Uterus (tissue), 2 donors: ENCODE results near the gene TNRC18.

ENCODE experiments used
- POLR2A ChIP-seq, 2 donors: fragments of 450-650 bp; IDR thresholded peaks; one replicate each; pipeline ENCODE4 v1.6.1; 2016; ENCODE audit warnings: antibody characterized with exemption in 2 of 2, mild to moderate bottlenecking in 1 of 2, moderate library complexity in 1 of 2
- TF ChIP-seq, protein P1 (sequence below), 4 experiments: fragments of 200-600 bp in 2 of 4; fragments of 450-650 bp in 2 of 4; sonication (generic) in 2 of 4; IDR thresholded peaks; one replicate each; pipeline ENCODE4 v1.5.1; 2016 to 2019; ENCODE audit warnings: antibody characterized with exemption in 4 of 4, mild to moderate bottlenecking in 2 of 4, moderate library complexity in 1 of 4

DNA sequence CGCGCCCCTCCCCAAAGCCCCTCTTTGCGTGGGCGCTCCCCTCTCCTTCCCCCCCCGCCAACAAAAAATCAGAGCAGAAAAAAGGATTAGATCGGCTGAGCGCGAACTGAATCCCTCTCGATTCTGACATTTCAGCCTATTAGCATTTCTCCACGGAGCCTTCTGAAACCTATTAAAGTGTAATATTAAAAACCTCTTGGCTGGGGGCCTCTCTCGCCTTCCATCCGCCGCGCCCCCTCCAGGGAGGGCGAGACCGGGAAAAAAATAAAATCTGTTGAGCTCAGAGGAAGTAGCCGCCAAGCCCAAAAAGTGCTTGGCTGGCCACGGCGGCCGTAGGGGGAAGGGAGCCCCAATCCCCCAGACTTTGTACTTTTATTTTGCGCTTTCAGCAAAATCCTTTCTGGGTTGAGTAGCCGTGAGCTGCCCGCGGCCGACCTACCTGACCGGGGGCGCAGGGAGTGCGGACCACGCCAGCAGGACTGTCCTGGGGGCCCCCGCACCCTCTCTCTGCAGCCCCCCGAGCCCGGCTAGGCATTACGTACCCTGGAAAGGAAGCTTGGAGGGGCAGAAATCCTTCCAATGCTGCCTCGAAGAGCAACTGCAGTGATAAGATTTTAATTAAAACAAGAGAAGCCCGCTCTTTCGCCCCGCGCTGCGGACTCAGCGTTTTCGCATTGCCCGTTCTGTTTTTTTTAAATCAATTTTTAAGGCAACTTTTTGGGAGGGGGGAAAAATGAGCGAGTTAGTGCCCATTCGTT lies 1.3 kb upstream of the TNRC18 start:
- TF ChIP-seq, protein P1, sequence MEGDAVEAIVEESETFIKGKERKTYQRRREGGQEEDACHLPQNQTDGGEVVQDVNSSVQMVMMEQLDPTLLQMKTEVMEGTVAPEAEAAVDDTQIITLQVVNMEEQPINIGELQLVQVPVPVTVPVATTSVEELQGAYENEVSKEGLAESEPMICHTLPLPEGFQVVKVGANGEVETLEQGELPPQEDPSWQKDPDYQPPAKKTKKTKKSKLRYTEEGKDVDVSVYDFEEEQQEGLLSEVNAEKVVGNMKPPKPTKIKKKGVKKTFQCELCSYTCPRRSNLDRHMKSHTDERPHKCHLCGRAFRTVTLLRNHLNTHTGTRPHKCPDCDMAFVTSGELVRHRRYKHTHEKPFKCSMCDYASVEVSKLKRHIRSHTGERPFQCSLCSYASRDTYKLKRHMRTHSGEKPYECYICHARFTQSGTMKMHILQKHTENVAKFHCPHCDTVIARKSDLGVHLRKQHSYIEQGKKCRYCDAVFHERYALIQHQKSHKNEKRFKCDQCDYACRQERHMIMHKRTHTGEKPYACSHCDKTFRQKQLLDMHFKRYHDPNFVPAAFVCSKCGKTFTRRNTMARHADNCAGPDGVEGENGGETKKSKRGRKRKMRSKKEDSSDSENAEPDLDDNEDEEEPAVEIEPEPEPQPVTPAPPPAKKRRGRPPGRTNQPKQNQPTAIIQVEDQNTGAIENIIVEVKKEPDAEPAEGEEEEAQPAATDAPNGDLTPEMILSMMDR (IDR thresholded peaks at IDR 0.05): peak in 2 of 4 experiments; percentile 7 to 26
- peak in 1 of 2 donors; percentile 24 for TF ChIP-seq POLR2A (IDR thresholded peaks at IDR 0.05)
